GM18951 (cell line): ENCODE measurements around the gene MFRP.

Experiments used
- POLR2A ChIP-seq: IDR thresholded peaks from 4 replicates; pipeline ENCODE4 v1.6.1; 2011; ENCODE audit warnings: mild to moderate bottlenecking; ENCODE audit not compliant: insufficient read length, insufficient read depth; ENCODE audit errors: extremely low read depth
- in situ Hi-C: fragments of 300-500 bp; cut with MboI; formaldehyde crosslinking; loops from one replicate; pipeline ENCODE4 v1.12.0; 2022; ENCODE audit warnings: low sequenced_read_pairs, mixed read lengths, inconsistent platforms; ENCODE audit not compliant: unreplicated experiment

Gene MFRP

DNA sequence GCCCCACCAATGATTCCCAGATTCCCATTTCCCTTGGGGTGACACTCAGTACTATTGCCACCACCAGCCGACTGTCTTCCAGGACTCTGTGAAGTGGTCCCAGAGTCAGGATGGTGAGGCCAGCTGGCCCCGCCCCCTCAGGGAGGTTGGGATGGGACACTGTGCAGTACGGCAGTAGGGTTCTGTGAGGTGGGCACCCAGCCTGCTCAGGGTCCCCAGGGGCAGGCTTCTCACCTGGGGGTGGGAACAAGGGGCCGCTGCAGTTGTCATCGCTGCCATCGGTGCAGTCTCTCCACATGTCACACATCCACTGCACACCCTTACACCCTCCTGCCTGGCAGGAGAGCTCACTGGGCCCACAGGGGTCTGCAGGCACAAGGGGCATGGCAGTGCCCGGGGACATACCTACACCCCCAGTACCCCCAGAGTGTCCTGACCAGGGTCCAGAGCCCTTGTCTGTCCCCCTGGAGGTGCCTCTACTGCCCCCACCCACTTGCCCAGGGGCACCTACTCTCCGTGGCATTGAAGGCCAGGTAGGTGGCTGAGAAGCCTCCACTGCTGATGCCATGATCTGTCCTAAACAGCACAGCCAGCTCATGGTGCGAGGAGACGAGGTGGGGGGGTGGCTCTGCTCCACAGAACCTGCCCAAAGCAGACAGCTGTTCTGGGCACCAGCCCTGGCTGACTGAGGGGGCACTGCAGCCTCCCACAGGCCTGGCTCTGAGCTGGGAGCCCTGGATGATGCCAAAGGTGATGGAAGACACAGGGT lies 4.0 kb downstream of the MFRP start:
- TF ChIP-seq POLR2A: no peak
- in situ Hi-C loops: no loop called here

DNA sequence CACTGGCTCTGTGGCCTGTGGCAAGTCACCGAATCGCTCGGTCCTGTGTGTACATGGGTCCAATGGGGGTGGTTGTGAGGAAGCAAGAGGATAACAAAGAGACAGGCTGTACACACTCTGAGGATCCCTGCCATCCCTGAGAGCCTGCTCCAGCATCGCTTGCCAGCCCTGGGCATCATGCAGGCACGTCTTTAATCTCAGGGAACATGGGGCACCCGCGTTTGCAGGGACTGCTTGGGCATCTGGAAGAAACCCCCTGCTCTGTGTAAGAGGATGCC lies 4.5 kb downstream of the MFRP start:
- no peak for TF ChIP-seq POLR2A
- in situ Hi-C loops: no loop called here

DNA sequence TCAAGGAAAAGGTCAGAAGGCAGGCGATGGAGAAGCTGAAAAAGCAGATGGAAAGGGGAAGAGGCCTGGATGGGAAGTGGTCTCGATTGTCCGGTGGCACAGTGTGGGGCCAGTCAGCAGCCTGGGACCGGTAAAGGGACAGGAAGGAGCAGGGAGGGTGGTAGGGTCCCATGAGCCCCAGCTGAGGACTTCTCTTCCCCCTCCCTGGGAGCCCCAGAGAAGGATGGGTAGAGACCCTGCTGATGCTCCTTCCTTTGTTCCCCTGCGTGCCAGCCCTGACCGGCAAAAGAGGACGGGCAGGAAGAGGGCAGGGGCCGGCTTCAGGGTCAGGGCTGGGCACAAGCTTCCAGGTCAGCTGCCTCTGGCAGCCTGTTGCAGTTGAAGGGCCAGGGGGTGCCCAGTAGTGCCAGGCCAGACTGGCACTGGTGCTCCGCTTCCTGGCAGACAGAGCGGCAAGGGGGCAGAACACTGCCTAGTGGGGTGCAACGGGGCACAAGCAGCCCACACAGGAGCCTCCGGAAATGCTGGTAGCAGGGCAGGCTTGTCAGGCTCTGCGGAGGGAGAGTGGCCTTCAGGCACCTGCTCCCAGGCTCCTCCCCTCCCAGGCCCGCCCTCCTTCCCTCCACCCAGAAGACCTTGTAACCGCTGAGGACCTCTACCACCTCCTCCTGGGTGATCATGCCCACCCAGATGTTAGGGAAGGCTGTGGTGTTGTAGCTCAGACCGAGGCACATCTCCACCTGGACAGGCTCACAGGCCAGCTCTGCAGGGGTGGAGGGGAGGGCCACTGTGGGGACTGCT lies 5.1 kb downstream of the MFRP start:
- in situ Hi-C loops: no loop called here

DNA sequence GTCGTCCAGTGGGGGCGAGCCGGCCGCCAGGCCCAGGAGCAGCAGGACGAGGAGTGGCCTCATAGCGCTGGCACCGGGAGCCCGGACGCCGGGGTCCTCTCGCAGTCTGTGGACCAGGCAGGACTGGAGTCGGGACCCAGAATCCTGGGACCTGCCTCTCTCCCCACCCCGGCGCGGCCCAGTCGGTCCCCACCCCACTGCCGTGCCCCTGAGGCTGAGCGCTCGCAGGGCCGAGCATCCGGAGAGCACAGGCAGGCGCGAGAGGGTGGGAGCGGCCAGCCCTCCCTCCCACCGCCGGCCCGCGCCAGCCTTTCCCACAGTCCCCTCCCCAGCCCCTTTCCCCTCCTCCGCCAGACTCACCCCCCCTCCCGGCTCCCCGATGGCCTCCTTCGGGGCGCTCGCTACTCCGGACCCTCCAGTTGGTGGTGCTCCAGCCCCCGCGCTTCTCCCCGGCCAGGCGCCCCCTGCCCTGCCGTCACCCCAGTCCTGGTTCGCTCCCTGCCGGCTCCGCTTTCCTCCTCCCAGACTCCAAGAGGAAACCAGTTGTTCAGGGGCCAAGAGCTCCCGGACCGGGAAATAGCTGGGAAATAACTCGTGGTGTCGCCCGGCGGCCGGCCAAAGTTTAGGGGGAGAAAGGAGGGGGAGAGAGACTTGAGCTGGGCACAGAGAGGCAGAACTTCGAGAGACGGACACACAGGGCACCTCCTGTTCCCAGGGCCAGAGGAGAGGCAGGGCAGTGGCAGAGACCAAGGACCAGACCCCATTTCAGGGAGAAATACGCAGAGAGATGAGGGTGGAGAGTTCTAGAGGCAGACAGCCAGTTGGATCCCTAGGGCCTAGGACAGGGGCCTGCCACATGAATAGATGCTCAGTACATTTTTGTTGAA lies 5.9 kb downstream of the MFRP start, which contains the start of gene C1QTNF5:
TSS of gene C1QTNF5 (minus strand) at position 549 of the 887 bp plus-strand sequence. CDS start at position 63, 486 bp downstream.
- in situ Hi-C loops: no loop called here
- no peak for TF ChIP-seq POLR2A

More for the DNA sequence above, 5.1 kb downstream of the MFRP start:
- no peak for TF ChIP-seq POLR2A

DNA sequence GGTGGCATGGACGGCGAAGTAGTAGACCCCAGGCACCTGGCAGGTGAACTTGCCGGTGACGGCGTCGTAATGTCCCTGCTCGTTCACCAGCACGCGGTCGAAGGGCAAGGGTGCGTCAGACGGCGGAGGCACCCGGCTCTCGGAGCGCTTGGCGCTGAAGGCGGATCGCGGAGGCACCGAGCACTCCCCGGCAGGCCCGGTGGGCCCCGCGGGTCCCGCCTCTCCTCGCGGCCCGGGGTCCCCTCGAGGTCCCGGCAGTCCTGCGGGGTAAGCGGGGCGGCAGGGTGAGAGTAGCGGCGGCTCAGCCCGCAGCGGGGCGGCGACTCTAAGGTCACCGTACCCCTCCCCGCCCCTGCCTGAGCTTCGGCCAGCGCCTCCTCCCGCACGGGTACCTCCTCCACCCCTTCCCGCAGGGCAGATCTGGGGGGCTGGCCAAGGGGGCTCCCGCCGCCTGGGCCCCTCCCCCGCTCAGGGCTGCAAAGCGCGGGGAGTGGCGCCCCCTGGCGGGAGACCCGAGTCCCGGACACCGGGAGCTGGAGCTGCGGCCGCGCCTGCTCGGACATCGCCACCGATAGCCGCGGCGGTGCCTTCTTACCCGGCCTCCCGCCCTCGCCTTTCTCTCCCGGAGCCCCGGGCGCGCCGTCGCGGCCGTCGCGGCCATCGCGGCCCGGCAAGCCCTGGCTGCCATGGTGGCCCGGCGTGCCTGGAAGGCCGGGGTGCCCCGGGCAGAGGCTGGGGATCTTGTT lies 6.7 kb downstream of the MFRP start:
- in situ Hi-C loops: no loop called here
- no peak for TF ChIP-seq POLR2A

DNA sequence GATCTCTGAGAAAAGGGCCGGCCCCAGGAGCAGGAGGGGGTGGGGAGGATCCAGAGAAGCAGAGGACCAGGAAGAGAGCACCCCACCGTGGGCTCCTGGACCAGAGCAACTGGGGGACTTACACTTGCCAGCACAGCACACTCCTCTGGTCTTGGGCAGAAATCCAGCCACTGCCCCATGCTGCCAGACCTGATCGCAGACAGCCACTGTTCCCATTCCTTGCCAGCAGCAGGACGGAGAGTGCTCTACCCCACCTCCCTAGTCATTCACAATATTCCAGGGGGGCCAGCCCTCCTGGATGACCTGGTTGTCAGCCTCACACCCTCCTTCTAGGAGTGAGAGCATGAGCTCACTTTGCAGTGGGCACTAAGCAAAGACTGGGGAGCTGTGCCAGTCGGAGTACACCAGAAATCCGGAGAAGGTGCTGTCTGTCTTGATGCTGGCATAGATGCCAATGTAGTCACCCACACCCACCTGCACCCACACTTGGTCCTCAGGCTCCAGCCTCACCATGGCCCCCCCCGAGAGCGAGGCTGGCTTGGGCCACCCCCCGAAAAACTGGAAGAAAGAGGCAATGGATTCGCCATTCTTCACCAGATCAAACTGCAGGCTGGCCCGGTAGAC lies 7.4 kb downstream of the MFRP start:
- TF ChIP-seq POLR2A: no peak
- in situ Hi-C loops: no loop called here

DNA sequence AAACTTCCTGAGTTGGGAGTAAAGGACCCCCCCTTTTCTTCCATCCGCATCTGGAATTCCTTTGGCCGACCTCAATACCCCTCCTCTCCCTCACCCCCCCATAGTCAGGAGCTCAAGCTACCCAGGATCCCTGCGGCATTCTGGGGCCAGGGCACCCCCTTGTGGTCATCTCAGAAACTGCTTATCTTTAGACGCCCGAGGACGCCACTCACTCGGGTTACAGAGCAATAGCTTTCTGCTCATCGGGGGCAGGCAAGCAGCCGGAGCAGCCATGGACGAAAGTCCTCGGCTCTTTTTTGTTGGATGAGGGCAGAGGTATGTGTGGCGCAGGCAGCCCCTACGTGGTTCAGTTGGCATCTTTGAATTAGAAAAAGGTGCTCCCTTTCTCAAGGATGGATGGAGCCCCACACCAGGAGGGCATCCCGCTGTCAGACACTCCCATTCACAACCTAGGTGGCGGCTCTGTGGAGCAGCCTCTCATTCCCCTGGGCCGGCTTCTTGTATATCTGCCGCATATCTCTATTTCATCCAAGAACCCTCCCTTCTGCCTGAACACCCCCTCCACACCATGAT lies 8.1 kb downstream of the MFRP start:
- in situ Hi-C loops: no loop called here
- no peak for TF ChIP-seq POLR2A

DNA sequence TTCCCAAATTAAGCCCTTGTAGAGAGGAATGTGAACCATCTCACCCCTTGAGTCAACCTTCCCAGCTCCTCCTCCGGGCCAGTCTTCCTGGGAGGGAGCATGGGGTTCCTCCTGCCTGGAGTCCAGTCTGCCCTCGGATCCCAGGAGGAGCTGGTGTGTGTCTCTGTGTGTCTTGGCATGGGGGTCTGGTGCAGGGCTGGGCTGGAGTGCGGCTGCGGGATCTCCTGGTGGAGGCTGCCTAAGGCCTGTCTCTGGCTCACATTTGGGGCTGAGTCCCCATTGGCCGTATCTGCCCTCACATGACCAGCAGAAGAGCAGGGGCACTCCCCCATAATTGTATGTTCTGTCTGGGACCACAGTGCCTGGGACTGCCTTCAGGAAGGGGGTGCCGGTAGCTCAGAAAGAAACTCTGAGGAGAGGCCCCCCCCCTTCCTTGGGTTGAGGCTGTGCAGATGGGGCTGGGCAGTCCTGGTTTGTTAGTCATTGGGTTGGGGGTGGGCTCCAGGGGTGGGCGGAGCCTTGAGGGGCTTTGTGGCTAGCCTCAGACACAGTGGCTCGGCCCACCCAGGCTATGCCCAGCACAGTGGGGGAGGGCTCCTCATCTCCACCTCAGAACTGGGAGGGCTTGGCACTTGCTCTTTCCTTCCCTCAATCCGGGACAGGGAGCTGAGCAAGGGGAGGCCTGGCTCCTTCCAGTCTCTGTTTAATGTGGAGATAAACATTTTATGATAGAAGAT lies 8.8 kb downstream of the MFRP start:
- no peak for TF ChIP-seq POLR2A
- in situ Hi-C loops: no loop called here

DNA sequence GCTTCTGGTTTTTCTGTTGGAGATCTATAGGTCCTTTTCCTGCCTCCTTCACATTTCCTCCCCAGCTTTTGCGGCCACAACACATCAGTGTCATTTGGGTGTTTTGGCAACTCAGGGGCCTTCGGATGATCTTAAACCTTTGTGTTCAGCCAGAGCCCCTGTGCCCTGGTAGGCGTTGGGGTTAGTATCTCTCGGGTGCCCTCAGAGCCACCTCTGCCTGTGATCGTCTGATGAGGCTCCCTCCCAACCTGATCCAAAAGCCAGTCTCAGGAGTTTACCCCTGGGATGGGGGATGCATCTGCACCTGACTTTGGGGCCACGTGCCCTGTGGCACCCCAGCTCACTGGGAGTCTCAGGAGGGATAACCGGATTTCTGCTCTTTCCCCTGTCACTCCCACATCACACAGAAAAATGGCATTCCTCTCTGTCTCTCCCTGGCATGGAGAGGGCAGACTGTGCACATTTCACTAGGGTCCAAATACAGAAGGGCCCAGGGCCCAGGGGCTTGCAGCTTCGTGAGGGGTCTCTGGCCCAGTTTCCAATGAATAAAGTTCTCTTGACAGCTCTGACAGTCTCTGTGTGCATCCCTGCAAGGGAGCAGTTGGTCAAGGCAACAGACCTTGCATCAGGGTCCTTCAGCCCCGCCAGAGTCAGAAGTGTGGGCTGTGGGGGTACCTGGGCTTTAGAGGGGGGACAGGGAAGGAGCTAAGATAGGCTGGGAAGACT lies 9.6 kb downstream of the MFRP start:
- TF ChIP-seq POLR2A: no peak
- in situ Hi-C loops: no loop called here

DNA sequence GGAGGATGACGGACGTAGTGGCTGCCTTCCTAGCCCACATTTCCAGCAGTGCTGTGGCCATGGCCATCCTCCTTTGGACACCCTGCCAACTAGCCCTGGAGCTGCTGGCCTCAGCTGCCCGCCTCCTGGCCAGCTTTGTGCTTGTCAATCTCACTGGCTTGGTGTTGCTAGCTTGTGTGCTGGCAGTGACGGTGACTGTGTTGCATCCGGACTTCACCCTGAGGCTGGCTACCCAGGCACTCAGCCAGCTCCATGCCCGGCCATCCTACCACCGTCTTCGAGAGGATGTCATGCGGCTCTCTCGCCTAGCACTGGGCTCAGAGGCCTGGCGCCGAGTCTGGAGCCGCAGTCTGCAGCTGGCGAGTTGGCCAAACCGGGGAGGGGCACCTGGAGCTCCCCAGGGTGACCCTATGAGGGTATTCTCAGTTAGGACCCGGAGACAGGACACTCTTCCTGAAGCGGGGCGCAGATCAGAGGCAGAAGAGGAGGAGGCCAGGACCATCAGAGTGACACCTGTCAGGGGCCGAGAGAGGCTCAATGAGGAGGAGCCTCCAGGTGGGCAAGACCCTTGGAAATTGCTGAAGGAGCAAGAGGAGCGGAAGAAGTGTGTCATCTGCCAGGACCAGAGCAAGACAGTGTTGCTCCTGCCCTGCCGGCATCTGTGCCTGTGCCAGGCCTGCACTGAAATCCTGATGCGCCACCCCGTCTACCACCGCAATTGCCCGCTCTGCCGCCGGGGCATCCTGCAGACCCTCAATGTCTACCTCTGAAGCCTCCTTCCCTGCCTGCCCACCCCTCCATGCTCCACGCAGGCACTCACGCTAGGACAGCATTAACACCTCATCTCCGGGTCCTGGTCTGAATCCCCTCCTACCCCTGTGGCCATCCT lies 10.6 kb downstream of the MFRP start:
- in situ Hi-C loops: no loop called here
- TF ChIP-seq POLR2A: no peak

DNA sequence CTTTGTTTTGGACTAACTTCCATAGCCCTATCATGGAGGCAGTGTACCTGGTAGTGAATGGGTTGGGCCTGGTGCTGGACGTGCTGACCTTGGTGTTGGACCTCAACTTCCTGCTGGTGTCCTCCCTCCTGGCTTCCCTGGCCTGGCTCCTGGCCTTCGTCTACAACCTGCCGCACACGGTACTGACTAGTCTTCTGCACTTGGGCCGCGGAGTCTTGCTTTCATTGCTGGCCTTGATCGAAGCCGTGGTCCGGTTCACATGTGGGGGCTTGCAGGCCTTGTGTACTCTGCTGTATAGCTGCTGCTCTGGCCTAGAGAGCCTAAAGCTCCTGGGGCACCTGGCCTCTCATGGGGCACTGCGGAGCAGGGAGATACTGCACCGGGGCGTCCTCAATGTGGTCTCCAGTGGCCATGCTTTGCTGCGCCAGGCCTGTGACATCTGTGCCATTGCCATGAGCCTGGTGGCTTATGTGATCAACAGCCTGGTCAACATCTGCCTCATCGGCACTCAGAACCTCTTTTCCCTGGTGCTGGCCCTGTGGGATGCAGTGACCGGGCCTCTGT lies 11.3 kb downstream of the MFRP start:
- TF ChIP-seq POLR2A: no peak
- in situ Hi-C loops: no loop called here
